ENCODE measurements around the gene SCO2.

DNA sequence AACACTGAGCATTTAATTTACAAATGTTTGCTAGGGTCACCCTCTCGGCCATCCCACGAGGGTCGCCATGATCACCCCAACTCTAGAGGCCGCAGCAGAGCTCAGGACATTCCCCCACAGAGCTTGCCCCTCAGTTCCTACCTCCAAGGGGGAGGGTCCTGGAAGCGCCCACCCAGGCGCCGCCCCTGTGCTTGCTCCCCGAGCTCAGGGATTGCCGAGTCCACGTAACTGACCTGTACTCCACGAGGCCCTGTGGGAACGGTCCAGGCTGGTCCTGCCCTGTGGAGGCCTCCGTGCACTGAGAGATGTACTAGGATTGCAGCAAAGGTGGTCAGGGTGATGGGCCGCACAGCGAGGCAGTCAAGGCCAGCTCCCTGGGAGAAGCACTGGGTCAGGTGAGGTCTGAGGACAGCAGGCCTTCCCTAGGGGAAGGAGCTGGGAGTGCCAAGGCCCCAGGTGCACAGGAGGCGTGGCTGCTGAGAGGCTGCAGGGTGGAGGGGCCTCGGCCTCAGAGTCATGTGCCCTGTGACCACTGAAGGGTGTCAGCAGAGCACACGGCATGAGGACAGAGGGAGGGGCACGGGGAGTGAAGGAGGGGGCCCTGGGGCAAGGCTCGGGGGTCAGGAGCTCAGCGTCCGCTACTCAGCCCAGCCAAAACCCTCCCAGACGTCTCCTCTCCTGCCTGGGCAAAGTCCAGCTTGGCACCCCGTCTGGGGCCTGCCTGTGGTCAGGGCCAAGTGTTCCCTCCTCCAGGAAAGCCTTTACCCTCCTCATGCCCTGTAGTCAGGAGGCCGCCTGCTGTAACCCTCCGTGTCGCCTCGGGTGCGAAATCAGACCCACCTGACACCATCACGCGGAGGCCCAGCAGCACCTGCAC, 41.2 kb downstream of the SCO2 start:
- TF ChIP-seq, protein P1, sequence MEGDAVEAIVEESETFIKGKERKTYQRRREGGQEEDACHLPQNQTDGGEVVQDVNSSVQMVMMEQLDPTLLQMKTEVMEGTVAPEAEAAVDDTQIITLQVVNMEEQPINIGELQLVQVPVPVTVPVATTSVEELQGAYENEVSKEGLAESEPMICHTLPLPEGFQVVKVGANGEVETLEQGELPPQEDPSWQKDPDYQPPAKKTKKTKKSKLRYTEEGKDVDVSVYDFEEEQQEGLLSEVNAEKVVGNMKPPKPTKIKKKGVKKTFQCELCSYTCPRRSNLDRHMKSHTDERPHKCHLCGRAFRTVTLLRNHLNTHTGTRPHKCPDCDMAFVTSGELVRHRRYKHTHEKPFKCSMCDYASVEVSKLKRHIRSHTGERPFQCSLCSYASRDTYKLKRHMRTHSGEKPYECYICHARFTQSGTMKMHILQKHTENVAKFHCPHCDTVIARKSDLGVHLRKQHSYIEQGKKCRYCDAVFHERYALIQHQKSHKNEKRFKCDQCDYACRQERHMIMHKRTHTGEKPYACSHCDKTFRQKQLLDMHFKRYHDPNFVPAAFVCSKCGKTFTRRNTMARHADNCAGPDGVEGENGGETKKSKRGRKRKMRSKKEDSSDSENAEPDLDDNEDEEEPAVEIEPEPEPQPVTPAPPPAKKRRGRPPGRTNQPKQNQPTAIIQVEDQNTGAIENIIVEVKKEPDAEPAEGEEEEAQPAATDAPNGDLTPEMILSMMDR (IDR thresholded peaks at IDR 0.05): no peak
- TF ChIP-seq POLR2A (IDR thresholded peaks at IDR 0.05): no peak

Data from heart left ventricle (tissue), 13 donors.